NCI-H526 (cell line): ENCODE results near the gene MGMT.

Experiments used
- DNase-seq, 2 experiments: peaks; one replicate each; lab custom pipeline; 2025; lab: John Stamatoyannopoulos, UW

MGMT gene

GRCh38 chr10:129653861-129654260, 186.8 kb downstream of the MGMT start:
- DNase-seq = no peak

GRCh38 chr10:129654461-129654860, 187.4 kb downstream of the MGMT start:
- DNase-seq = no peak

- DNase-seq = no peak
These were observed 188.1 kb downstream of the MGMT start for GRCh38 chr10:129655007-129655678.

GRCh38 chr10:129655679-129656031, 188.6 kb downstream of the MGMT start:
- DNase-seq = no peak

- DNase-seq = no peak
These were observed 189.6 kb downstream of the MGMT start for GRCh38 chr10:129656642-129657041.

- DNase-seq = no peak
These were observed 190.4 kb downstream of the MGMT start for GRCh38 chr10:129657297-129658017.

DNA sequence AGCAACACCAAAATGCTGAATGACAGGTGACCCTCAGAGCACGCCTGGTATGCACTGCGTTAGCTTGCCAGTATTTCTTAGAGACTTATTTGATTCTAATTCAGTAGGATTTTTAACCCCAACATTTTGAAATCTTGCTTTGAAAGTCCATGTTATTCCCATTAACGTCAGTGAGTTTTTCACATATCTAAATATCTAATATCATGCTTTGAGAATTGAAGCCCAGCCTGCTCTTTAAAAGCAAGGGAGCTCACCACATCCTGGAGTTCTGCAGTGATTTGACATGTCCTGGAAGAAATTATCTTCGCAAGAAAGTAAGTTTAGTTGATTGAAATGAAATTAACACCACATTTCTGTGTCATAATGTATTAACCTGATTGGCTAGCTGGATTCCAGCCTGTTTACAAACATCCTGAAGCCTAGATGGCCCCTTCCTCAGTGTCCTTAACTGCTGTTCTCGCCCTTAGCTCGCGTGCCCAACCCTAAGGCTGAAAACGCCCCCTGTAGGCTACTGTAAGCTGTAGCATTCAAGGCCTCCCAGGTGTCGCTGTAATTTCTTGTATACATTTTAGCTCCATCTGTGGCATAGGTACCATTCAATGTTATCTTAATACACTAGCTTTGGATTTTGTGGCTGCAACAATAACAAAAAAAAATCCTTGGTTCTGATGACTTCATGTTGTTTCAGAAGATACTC, 191.5 kb downstream of the MGMT start:
- peak; percentile 2 to 56 for DNase-seq

DNA sequence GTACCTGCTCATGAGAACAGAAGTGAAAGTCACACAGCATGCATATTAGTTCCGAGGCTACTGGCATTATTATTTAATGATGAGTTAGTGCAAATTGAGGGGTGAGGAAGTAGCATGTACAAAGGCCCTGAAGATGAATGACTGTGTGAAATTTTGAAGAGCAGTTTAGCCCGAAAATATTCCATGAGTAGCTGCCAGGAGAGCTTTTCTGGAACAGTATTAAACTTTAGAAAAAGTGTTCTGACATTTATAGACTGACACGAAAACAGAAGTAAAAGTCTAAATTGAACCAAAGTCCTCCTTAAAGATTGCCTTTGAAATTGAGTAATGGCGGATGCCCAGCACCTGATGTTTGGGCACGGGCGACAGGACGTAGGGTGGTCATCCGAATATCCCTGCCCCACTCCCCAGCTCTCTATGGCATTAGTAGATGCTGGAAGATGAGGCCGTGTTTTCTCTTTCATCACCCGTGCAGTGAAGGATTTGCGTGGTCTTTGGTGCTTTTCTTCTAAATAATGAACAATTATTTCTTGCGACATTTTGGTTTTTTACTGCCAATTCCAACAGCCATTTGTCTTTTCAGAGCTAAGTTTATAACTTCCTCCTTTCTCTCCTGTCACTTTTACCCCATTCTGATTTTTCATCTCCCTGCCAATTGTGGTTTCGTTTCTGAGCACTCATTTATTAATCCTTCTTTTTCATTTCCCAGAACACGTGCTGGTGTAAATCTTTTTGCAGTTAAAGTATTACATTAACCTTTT, 192.6 kb downstream of the MGMT start:
- DNase-seq = no peak

GRCh38 chr10:129660569-129660968, 193.5 kb downstream of the MGMT start:
- DNase-seq = no peak

DNA sequence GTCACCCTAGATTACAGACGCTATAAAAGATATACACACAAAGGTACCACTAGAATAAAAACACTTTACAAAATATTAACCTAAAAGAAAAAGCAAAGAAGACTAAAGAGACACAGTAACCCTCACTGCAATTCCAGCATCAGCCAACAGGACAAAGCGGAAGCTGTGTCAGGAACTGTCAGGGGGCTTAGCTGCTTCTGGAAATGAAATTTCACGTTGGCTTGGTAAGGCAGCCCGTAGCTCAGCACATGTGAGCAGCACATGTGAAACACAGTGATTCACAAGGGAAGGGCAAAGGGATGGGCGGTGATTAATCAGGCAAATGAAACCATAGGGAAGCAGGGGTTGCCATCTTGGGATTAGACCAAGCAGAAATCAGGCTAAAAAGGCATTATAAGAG, 195.4 kb downstream of the MGMT start:
- DNase-seq = no peak

GRCh38 chr10:129670124-129670523, 203.1 kb downstream of the MGMT start:
- DNase-seq = no peak

- DNase-seq = no peak
These were observed 206.3 kb downstream of the MGMT start for GRCh38 chr10:129673292-129673691.

DNA sequence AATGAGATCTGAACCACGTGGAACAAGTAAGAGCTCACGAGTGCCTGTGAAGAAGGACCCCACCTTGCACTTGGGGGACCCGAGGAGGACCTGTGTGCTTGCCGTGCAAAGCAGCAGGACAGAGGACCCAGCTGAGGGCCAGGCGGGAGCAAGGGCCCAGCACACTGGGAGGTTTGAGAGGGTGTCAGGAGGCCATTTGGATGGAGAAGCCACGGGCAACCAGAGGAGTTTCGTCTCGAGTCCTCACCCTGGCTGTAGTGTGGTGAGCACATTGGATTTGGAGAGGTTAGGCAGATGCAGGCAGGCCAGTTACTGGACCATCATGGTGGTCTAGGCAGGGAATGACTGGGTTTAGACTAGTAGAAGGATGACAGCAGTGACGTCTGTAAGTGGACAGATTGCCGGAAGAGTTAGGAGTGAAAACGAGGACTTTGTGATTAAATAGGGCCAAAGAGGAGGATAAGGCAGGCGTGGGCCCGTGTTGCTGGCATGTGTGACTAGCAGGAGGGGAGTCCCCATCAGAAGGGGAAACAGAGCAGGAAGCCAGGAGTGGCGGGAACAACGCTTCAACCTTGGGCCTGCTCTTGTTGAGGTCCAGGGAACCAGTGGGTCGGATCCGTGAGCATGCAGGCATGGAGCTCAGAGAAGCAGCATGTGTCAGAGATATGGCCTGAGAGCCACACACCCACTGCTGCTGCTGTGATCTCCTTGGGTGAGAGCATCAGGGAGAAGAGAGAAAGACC, 208.2 kb downstream of the MGMT start:
- no peak for DNase-seq

DNA sequence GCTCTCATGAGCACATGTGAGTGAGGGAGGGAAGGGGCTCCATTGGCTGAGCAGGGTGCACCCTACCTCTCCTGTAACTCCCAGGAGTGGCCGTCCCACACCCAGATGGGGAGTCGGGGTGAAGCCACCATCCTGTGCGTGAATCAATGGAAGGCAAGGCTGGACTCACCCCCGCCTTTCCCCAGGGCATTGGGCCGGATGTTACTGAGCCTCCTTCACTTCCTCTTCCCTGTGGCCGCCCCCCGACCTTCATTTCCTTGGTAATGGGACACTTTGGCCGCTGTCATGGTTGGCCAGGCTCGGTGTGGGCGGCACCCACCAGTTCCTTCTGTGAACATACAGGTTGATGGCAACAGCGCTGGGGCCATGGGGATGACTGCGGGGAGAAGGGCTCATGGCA, 209.0 kb downstream of the MGMT start:
- no peak for DNase-seq

- DNase-seq = no peak
These were observed 210.4 kb downstream of the MGMT start for GRCh38 chr10:129677377-129677927.

DNA sequence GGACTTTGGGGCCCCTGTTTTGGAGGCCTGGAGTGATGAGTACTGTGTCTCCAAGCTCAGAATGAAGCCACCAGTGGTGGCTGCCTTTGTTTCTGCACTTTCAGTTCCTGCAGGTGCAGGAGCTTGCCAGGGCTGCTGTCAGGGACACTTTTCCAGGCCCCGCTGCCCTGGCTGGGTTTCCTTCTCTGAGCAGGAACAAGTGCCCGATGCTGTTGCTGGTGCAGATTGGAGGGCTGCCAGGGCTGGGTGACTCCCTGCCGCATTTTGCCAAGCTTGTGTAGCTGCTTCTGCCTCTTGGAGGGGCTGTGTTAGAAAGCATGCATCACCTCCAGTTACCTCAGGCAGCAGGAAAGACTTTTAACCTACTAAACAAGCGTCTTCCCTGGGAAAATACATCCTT, 211.1 kb downstream of the MGMT start:
- no peak for DNase-seq

GRCh38 chr10:129679207-129679606, 212.2 kb downstream of the MGMT start:
- DNase-seq = no peak

- DNase-seq = no peak
These were observed 213.8 kb downstream of the MGMT start for GRCh38 chr10:129680661-129681344.

- DNase-seq = no peak
These were observed 214.8 kb downstream of the MGMT start for GRCh38 chr10:129681856-129682255.

GRCh38 chr10:129683519-129683918, 216.5 kb downstream of the MGMT start:
- DNase-seq = no peak

- DNase-seq = no peak
These were observed 216.9 kb downstream of the MGMT start for GRCh38 chr10:129683920-129684319.
